Measurements from ENCODE around the gene MAN2C1. TPM values are rescaled to one million over a fixed set of nuclear protein-coding genes. Genes with fewer than 3 reads are reported as not detected.

Gene MAN2C1
- total RNA-seq, 1 donor from 2014 or later = 198 TPM

GRCh38 chr15:75359537-75360250 lies 8.7 kb downstream of the MAN2C1 start:
- Histone ChIP-seq H3K27me3 (no peaks in the 10 kb centered on the region), H3K9me3 (no peaks in the 10 kb centered on the region), H3K27ac (no peak overlapping the region), H3K4me1 (no peaks in the 10 kb centered on the region), H3K4me3 (no peak overlapping the region), H3K36me3 (peaks cover 0 to 51% of the 10 kb centered on the region in 2 donors)
- no peak for DNase-seq (ENCODE audit: extremely low spot score in 2 of 2)
- TF ChIP-seq CTCF (IDR thresholded peaks at IDR 0.05) = no peak
- no peak for TF ChIP-seq POLR2AphosphoS5 (IDR thresholded peaks at IDR 0.05; ENCODE audit: insufficient read depth in 1 of 2, low read depth in 1 of 2)
- no peak for TF ChIP-seq POLR2A (IDR thresholded peaks at IDR 0.05)
- intact Hi-C loops (cut with DNase I) = no loop called here

- no peaks in the 10 kb centered on the region for H3K9me3 ChIP-seq
- no peaks in the 10 kb centered on the region for H3K4me1 ChIP-seq
- no peak for TF ChIP-seq POLR2A (IDR thresholded peaks at IDR 0.05)
- no peak for TF ChIP-seq POLR2AphosphoS5 (IDR thresholded peaks at IDR 0.05; ENCODE audit: insufficient read depth in 1 of 2, low read depth in 1 of 2)
- no peak for TF ChIP-seq CTCF (IDR thresholded peaks at IDR 0.05)
- intact Hi-C loops (cut with DNase I) = no loop called here
- H3K4me3 ChIP-seq = no peak overlapping the region
- no peak for DNase-seq (ENCODE audit: extremely low spot score in 2 of 2)
- H3K36me3 ChIP-seq = peaks cover 0 to 55% of the 10 kb centered on the region in 2 donors
- no peak overlapping the region for H3K27ac ChIP-seq
- no peaks in the 10 kb centered on the region for H3K27me3 ChIP-seq
Observed at GRCh38 chr15:75358771-75359536, 9.5 kb downstream of the MAN2C1 start.

- H3K27me3 ChIP-seq = no peaks in the 10 kb centered on the region
- no peaks in the 10 kb centered on the region for H3K9me3 ChIP-seq
- DNase-seq (ENCODE audit: extremely low spot score in 2 of 2) = no peak
- no peak overlapping the region for H3K4me3 ChIP-seq
- intact Hi-C loops (cut with DNase I) = no loop called here
- H3K36me3 ChIP-seq = peaks cover 0 to 55% of the 10 kb centered on the region in 2 donors
- no peaks in the 10 kb centered on the region for H3K4me1 ChIP-seq
- TF ChIP-seq POLR2AphosphoS5 (IDR thresholded peaks at IDR 0.05; ENCODE audit: insufficient read depth in 1 of 2, low read depth in 1 of 2) = no peak
- no peak for TF ChIP-seq CTCF (IDR thresholded peaks at IDR 0.05)
- no peak for TF ChIP-seq POLR2A (IDR thresholded peaks at IDR 0.05)
- no peak overlapping the region for H3K27ac ChIP-seq
Observed at GRCh38 chr15:75357976-75358673, 10.3 kb downstream of the MAN2C1 start.

- DNase-seq (ENCODE audit: extremely low spot score in 2 of 2) = no peak
- Histone ChIP-seq H3K4me1 (no peaks in the 10 kb centered on the region), H3K27me3 (no peaks in the 10 kb centered on the region), H3K9me3 (no peaks in the 10 kb centered on the region), H3K36me3 (peaks cover 0 to 48% of the 10 kb centered on the region in 2 donors), H3K27ac (no peak overlapping the region), H3K4me3 (no peak overlapping the region)
- intact Hi-C loops (cut with DNase I) = no loop called here
- no peak for TF ChIP-seq POLR2A (IDR thresholded peaks at IDR 0.05)
- no peak for TF ChIP-seq POLR2AphosphoS5 (IDR thresholded peaks at IDR 0.05; ENCODE audit: insufficient read depth in 1 of 2, low read depth in 1 of 2)
- no peak for TF ChIP-seq CTCF (IDR thresholded peaks at IDR 0.05)
Observed at GRCh38 chr15:75356517-75356916, 11.9 kb downstream of the MAN2C1 start.
